Measurements from ENCODE around the gene GNL1. TPM values are rescaled to one million over a fixed set of nuclear protein-coding genes. Genes with fewer than 3 reads are reported as not detected.

The GNL1 gene
- polyA plus RNA-seq, 1 donor (not counting 4 experiments of a cell fraction or from before 2014, with no cell fraction given) = 39.5 TPM

DNA sequence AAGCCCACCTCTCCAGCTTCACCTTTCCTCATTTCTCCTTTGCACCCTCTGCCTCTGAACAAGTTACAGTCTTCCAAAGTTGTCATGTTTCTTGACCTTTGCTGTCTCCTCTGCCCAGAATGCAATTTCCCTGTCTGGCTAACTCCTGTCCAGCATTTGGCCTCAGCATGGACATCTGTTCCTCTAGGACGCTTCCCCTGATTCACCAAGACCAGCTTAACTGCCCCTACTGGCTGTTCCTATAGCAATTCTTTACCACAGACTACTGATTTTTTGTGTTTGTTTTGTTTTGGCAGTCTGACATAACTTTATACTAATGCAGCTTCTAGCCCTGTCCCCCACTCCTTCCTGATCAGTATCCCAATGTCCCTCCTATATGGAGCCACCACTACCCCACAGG is 13.4 kb downstream of the GNL1 start:
- DNase-seq (ENCODE audit: low read depth, low spot score) = no peak
- Histone ChIP-seq H4K20me1 (ENCODE audit: control insufficient read depth, extremely low read depth, insufficient read depth, low read length) (no peaks in the 10 kb centered on the region), H3K79me2 (ENCODE audit: control insufficient read depth, insufficient read depth, low read length) (no peaks in the 10 kb centered on the region), H3K4me3 (ENCODE audit: control insufficient read depth in 2 of 3, extremely low read depth in 1 of 3, insufficient read depth in 2 of 3, low read depth in 1 of 3, low read length in 3 of 3) (no peak overlapping the region), H3K36me3 (ENCODE audit: control insufficient read depth in 2 of 2, extremely low read depth in 1 of 2, insufficient read depth in 2 of 2, low read length in 2 of 2) (peaks cover 18% of the 10 kb centered on the region in 2 experiments), H3K9ac (ENCODE audit: control insufficient read depth, extremely low read depth, insufficient read depth, low read length) (no peak overlapping the region), H3K9me1 (ENCODE audit: control insufficient read depth, extremely low read depth, insufficient read depth, low read length) (no peaks in the 10 kb centered on the region), H2AFZ (ENCODE audit: control insufficient read depth, low read length) (no peak overlapping the region), H3K27me3 (ENCODE audit: control insufficient read depth, extremely low read depth, insufficient read depth, low read length) (no peaks in the 10 kb centered on the region), H3K4me2 (ENCODE audit: control insufficient read depth, extremely low read depth, insufficient read depth, low read depth, low read length) (no peak overlapping the region), H3K27ac (ENCODE audit: control insufficient read depth, insufficient read depth, low read length) (no peak overlapping the region), H3K9me3 (ENCODE audit: control insufficient read depth, low read depth, low read length) (no peaks in the 10 kb centered on the region), H3K4me1 (ENCODE audit: control insufficient read depth, extremely low read depth, insufficient read depth, low read length) (peaks cover 6% of the 10 kb centered on the region)
- FAIRE-seq = no peak
- no peak for TF ChIP-seq EZH2 (IDR thresholded peaks at IDR 0.05; ENCODE audit: low read length)
- TF ChIP-seq, protein P1, sequence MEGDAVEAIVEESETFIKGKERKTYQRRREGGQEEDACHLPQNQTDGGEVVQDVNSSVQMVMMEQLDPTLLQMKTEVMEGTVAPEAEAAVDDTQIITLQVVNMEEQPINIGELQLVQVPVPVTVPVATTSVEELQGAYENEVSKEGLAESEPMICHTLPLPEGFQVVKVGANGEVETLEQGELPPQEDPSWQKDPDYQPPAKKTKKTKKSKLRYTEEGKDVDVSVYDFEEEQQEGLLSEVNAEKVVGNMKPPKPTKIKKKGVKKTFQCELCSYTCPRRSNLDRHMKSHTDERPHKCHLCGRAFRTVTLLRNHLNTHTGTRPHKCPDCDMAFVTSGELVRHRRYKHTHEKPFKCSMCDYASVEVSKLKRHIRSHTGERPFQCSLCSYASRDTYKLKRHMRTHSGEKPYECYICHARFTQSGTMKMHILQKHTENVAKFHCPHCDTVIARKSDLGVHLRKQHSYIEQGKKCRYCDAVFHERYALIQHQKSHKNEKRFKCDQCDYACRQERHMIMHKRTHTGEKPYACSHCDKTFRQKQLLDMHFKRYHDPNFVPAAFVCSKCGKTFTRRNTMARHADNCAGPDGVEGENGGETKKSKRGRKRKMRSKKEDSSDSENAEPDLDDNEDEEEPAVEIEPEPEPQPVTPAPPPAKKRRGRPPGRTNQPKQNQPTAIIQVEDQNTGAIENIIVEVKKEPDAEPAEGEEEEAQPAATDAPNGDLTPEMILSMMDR (optimal IDR thresholded peaks at IDR 0.05 in 1 of 3, IDR thresholded peaks at IDR 0.05 in 1 of 3, conservative IDR thresholded peaks at IDR 0.05 in 1 of 3; ENCODE audit: extremely low read depth in 1 of 3, insufficient read depth in 2 of 3, low read length in 3 of 3) = no peak
- dilution Hi-C loops (cut with MboI; ENCODE audit: extremely low pct_ligation_motif_present, low sequenced_read_pairs) = loop anchor here (10.0 kb wide), 1 partner anchor 192 kb away; no protein-coding TSS in a partner anchor

DNA sequence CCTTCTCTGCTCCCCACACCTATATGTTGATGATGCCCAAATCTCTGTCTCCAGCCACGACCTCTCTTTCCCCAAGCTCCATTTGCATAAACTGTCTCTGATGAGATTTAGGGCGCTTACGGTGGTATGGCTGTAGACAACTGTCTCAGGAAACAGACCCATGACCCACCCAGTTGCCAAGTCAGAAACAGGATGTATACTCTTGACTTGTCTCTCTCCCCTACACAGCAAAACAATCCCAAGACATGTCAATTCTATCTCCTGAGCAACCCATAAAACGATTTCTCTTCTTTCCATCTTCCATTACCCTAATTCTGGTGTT is 13.9 kb downstream of the GNL1 start:
- Histone ChIP-seq H3K9ac (ENCODE audit: control insufficient read depth, extremely low read depth, insufficient read depth, low read length) (no peak overlapping the region), H3K79me2 (ENCODE audit: control insufficient read depth, insufficient read depth, low read length) (no peaks in the 10 kb centered on the region), H3K27ac (ENCODE audit: control insufficient read depth, insufficient read depth, low read length) (no peak overlapping the region), H3K4me2 (ENCODE audit: control insufficient read depth, extremely low read depth, insufficient read depth, low read depth, low read length) (no peak overlapping the region), H3K4me1 (ENCODE audit: control insufficient read depth, extremely low read depth, insufficient read depth, low read length) (peaks cover 6% of the 10 kb centered on the region), H3K4me3 (ENCODE audit: control insufficient read depth in 2 of 3, extremely low read depth in 1 of 3, insufficient read depth in 2 of 3, low read depth in 1 of 3, low read length in 3 of 3) (no peak overlapping the region), H3K36me3 (ENCODE audit: control insufficient read depth in 2 of 2, extremely low read depth in 1 of 2, insufficient read depth in 2 of 2, low read length in 2 of 2) (peaks cover 18% of the 10 kb centered on the region in 2 experiments), H3K9me1 (ENCODE audit: control insufficient read depth, extremely low read depth, insufficient read depth, low read length) (no peaks in the 10 kb centered on the region), H2AFZ (ENCODE audit: control insufficient read depth, low read length) (no peak overlapping the region), H3K27me3 (ENCODE audit: control insufficient read depth, extremely low read depth, insufficient read depth, low read length) (no peaks in the 10 kb centered on the region), H3K9me3 (ENCODE audit: control insufficient read depth, low read depth, low read length) (no peaks in the 10 kb centered on the region), H4K20me1 (ENCODE audit: control insufficient read depth, extremely low read depth, insufficient read depth, low read length) (no peaks in the 10 kb centered on the region)
- DNase-seq (ENCODE audit: low read depth, low spot score) (no peak), FAIRE-seq (no peak)
- TF ChIP-seq, protein P1 (optimal IDR thresholded peaks at IDR 0.05 in 1 of 3, IDR thresholded peaks at IDR 0.05 in 1 of 3, conservative IDR thresholded peaks at IDR 0.05 in 1 of 3; ENCODE audit: extremely low read depth in 1 of 3, insufficient read depth in 2 of 3, low read length in 3 of 3) = no peak
- TF ChIP-seq EZH2 (IDR thresholded peaks at IDR 0.05; ENCODE audit: low read length) = no peak
- dilution Hi-C loops (cut with MboI; ENCODE audit: extremely low pct_ligation_motif_present, low sequenced_read_pairs) = loop anchor here (10.0 kb wide), 1 partner anchor 192 kb away; no protein-coding TSS in a partner anchor
